Left ventricle myocardium inferior (tissue), 1 donor: ENCODE data around the gene TMEM132C. TPM values are rescaled to one million over a fixed set of nuclear protein-coding genes. Genes with fewer than 3 reads are reported as not detected.

Experiments used
- DNase-seq: peaks from one replicate; pipeline ENCODE4 v3.0.0-alpha.2; 2020
- H3K27ac ChIP-seq: fragments of 200-600 bp; replicated peaks from 2 replicates; pipeline ENCODE4 v1.8.0; 2021
- H3K27me3 ChIP-seq: fragments of 200-600 bp; 2 replicates; pipeline ENCODE4 v1.8.0; 2021; ENCODE audit warnings: low read depth
- H3K36me3 ChIP-seq: fragments of 200-600 bp; 2 replicates; pipeline ENCODE4 v1.8.0; 2021
- H3K4me1 ChIP-seq: fragments of 200-600 bp; 2 replicates; pipeline ENCODE4 v1.8.0; 2021
- H3K4me3 ChIP-seq: fragments of 200-600 bp; 2 replicates; pipeline ENCODE4 v1.8.0; 2021; ENCODE audit warnings: mild to moderate bottlenecking, moderate library complexity
- H3K9me3 ChIP-seq: fragments of 200-600 bp; replicated peaks from 2 replicates; pipeline ENCODE4 v1.8.0; 2021
- CTCF ChIP-seq: fragments of 200-600 bp; IDR thresholded peaks from 2 replicates; pipeline ENCODE4 v1.8.0; 2021; ENCODE audit warnings: antibody characterized with exemption, mild to moderate bottlenecking, borderline replicate concordance
- intact Hi-C: fragments of 100-400 bp; cut with micrococcal nuclease; formaldehyde crosslinking; loops from one replicate; pipeline ENCODE4 v1.11.0; 2022
- total RNA-seq: library from RNA; stranded (reverse); fragmentation: NEBNext Ultra II Directional; extraction: Animal tissue kit (Norgen Biotek cat#: 25700); gene quantifications from one replicate; pipeline ENCODE4 v1.2.1, GENCODE V29; 2021
- donor health status: DM: no; HTN: yes; CAD: no; lungs with severe emphysema.

The TMEM132C gene
- total RNA-seq, 1 donor from 2014 or later: 1.8 TPM

- no peaks in the 10 kb centered on the region for H3K9me3 ChIP-seq
- H3K27me3 ChIP-seq: peaks cover 28% of the 10 kb centered on the region
- intact Hi-C loops: no loop called here
- H3K27ac ChIP-seq: no peak overlapping the region
- H3K4me1 ChIP-seq: no peaks in the 10 kb centered on the region
- DNase-seq: no peak
- H3K36me3 ChIP-seq: no peaks in the 10 kb centered on the region
- no peak overlapping the region for H3K4me3 ChIP-seq
- no peak for TF ChIP-seq CTCF
Observed at GRCh38 chr12:128705140-128705539, 438.2 kb downstream of the TMEM132C start.

GRCh38 chr12:128707488-128707887, 440.5 kb downstream of the TMEM132C start:
- Histone ChIP-seq H3K27me3 (peaks cover 28% of the 10 kb centered on the region), H3K9me3 (no peaks in the 10 kb centered on the region), H3K4me1 (no peaks in the 10 kb centered on the region), H3K27ac (no peak overlapping the region), H3K36me3 (no peaks in the 10 kb centered on the region), H3K4me3 (no peak overlapping the region)
- intact Hi-C loops: no loop called here
- DNase-seq: no peak
- TF ChIP-seq CTCF: no peak

GRCh38 chr12:128708789-128709188, 441.8 kb downstream of the TMEM132C start:
- Histone ChIP-seq H3K27me3 (peaks cover 23% of the 10 kb centered on the region), H3K36me3 (no peaks in the 10 kb centered on the region), H3K4me1 (no peaks in the 10 kb centered on the region), H3K27ac (no peak overlapping the region), H3K4me3 (no peak overlapping the region), H3K9me3 (no peaks in the 10 kb centered on the region)
- intact Hi-C loops: no loop called here
- no peak for DNase-seq
- TF ChIP-seq CTCF: no peak

- Histone ChIP-seq H3K27me3 (peaks cover 29% of the 10 kb centered on the region), H3K4me3 (no peak overlapping the region), H3K4me1 (no peaks in the 10 kb centered on the region), H3K27ac (no peak overlapping the region), H3K9me3 (no peaks in the 10 kb centered on the region), H3K36me3 (no peaks in the 10 kb centered on the region)
- intact Hi-C loops: no loop called here
- no peak for DNase-seq
- TF ChIP-seq CTCF: no peak
Observed at GRCh38 chr12:128709660-128710059, 442.7 kb downstream of the TMEM132C start.

GRCh38 chr12:128711486-128711885, 444.5 kb downstream of the TMEM132C start:
- peaks cover under 1% of the 10 kb centered on the region for H3K9me3 ChIP-seq
- no peak overlapping the region for H3K27ac ChIP-seq
- TF ChIP-seq CTCF: no peak
- no peak for DNase-seq
- no peaks in the 10 kb centered on the region for H3K4me1 ChIP-seq
- H3K27me3 ChIP-seq: peaks cover 15% of the 10 kb centered on the region
- intact Hi-C loops: no loop called here
- no peaks in the 10 kb centered on the region for H3K36me3 ChIP-seq
- H3K4me3 ChIP-seq: no peak overlapping the region

GRCh38 chr12:128712622-128713021, 445.7 kb downstream of the TMEM132C start:
- DNase-seq: no peak
- intact Hi-C loops: no loop called here
- H3K36me3 ChIP-seq: no peaks in the 10 kb centered on the region
- no peaks in the 10 kb centered on the region for H3K4me1 ChIP-seq
- no peak for TF ChIP-seq CTCF
- H3K9me3 ChIP-seq: peaks cover 12% of the 10 kb centered on the region
- no peak overlapping the region for H3K4me3 ChIP-seq
- no peak overlapping the region for H3K27ac ChIP-seq
- peaks cover 15% of the 10 kb centered on the region for H3K27me3 ChIP-seq
